GM21619 (cell line): ENCODE data around the gene CPOX.
"Not testable (repeated sequence)": the region's sequence is repeated elsewhere in the genome, so short reads cannot be mapped to it uniquely, and the experiment has no call there.

Experiments used
- ATAC-seq: cut with Tn5 transposase; IDR thresholded peaks from one replicate; pipeline ENCODE4 v1.9.1; 2021; ENCODE audit not compliant: unreplicated experiment

The CPOX gene

DNA sequence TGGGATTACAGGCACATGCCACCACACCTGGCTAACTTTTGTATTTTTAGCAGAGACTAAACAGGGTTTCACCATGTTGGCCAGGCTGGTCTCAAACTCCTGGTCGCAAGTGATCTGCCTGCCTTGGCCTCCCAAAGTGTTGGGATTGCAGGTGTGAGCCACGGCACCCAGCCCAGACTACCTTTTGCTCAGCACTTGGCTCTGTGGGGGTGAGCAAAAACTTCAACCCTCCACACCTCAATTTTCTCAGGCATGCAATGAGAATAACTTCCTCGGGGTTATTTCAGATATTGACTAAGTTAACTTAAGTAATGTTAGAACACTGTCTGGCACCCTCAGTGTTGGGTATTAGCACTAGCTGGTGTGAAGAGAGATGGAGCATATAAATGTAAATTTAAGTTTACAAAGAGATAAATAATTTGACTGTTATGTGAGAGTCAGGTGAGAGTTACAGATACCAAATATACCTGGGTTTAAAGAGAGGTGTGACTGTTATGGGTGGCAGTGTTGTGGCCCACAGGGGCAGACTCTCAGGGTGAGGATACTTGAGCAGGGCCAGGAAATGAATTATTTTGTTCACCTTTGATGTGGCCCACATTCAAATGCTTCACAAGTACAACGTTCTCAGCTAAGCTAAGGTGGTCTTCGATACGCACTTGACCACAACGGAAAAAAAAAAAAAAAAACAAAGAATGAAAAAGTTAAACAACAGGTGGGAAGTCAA, 29.0 kb downstream of the CPOX start:
- peak; percentile 1 for ATAC-seq

DNA sequence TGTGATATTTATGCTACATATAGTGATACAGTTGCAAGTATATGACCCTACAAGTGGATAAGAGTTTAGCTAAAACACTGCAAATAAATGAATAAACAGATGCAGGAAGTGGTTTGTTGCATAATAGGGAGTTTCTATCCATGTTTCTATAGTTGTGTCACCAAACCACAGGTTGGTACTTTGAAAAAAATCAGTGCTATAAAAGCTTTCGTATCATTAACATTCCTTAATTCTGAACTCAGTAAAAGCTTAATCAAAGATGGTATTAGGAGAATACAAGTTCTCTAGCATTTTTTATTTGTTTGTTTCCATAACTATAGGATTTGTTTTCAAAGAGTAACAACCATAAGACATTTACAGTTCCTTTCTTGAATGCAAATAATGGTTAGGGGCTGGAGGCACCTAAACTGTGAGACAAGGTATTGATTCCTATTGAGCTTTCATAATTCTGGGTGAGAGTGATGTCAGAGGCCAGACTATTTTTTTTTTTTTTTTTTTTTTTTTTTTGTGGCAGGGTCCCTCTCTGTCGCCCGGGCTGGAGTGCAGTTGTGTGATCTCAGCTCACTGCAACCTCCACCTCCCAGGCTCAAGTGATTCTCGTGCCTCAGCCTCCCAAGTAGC, 29.6 kb downstream of the CPOX start:
- ATAC-seq, result peak; percentile 55

DNA sequence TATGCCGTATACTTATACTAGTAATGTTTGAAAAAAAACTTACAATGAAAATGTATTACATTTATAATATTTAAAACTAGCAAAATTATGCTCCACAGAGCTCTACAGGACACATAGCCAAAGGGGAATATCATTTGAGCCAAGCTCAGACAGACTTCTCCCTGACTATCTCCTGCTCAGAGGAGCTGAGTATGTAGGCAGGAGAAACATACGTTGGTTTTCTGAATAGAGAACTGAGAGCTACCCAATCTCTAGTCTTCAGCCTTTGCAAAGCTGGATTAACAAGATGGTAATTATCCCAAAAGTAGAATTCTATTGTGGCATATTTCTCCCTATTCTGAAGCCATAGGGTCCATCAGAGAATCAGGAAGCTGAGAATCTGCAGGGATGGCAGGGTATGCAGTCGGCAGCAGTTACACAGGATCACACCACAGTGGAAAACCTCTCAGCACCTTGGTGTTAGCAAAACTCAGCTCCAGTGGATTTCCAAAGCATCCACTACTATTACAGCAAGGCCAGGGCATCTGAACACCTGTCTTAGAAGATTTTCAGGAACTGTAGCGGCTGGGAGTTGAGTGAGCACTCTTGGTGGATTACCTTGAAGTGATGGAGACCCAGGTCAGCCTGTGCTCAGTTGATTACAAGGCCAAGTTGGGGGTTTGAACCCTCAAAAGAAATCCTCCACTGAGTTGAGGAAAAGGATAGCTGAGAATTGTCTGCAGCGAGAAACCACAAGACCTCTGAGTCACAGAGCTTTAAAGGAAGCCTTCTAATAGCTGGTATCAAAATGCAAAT, 31.5 kb downstream of the CPOX start:
- peak; percentile 12 for ATAC-seq

DNA sequence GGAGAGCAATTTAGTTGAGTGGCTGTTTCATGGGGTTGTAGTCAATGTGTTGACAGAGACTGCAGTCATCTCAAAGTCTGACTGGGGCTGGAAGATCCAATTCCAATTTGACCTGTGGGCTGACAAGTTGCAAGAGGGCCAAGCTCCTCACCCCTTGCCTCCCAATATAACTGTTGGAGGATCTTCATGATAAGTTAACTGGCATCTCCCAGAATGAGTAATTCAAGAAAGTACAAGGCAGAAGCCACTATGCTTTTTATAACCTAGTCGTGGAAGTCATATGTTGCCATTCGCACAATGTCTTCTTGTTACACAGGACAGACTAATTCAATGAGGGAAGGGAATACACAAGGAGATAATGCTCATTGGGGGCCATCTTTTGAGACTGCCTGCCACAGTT, 32.5 kb downstream of the CPOX start:
- no peak for ATAC-seq

DNA sequence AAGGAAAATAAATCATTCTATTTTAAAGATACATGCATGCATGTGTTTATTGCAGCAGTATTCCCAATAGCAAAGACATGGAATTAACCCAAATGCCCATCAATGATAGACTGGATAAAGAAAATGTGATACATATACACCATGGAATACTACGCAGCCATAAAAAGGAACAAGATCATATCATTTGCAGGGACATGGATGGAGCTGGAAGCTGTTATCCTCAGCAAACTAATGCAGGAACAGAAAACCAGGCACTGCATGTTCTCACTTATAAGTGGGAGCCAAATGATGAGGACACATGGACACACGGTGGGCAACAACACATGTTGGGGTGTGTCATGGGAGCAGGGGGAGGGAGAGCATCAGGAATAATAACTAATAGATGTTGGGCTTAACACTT, 33.6 kb downstream of the CPOX start:
- ATAC-seq, result not testable (repeated sequence)

DNA sequence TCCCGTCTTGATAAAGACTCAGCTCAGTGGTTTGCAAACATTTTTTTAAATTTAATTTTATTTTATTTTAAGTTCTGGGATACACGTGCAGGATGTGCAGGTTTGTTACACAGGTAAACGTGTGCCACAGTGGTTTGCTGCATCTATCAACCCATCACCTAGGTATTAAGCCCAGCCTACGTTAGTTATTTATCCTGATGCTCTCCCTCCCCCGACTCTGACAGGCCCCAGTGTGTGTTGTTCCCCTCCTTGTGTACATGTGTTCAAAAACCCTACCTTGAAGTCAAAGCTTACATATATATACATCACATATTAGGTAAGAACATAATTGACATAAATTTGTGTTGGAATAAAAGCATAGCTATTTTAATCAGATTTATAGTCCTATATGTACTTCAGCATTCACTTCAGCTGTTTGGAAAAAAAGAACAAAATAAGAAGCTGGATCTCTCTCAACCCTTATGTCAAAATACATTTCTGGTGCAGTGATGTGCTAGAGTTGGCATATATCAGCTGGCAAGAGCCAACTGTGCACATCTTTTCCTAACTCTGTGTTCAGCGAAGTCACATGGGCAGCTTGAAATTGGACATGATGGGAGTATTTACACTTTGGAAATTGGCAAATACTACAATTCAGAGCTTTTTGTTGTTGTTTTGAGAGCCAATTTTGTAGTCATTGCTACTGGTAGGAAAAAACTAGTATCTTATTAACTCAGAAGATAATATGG, 35.1 kb downstream of the CPOX start:
- ATAC-seq, result no peak

DNA sequence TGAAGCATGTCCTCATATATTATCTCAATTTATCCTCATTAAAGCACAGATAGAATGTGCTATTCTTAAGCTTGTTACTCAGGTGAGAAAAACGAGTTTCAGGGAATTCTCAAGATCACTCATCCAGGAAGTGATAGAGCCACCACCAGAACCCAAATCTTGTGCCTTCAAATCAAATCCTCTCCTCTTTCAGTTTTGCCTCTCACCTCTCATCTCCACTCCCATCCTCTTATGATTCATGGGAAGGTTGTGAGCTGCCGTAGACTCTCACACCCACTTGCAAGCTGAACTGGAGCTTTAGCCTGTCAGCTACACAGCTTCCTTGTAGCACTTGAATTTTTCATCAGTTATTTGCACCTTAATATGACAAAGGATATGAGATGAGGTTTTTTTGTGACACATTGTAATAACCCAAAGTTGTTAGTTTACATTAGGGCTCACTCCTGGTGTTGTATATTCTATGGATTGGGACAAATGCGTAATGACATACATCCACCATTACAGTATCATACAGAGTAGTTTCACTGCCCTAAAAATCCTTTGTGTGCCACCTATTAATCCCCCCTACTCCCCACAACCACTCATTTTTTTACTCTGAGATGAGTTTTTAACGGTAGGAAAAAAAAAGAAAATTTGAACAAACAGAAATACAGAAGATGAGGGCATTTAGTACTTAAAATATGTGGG, 35.9 kb downstream of the CPOX start:
- ATAC-seq, result no peak

DNA sequence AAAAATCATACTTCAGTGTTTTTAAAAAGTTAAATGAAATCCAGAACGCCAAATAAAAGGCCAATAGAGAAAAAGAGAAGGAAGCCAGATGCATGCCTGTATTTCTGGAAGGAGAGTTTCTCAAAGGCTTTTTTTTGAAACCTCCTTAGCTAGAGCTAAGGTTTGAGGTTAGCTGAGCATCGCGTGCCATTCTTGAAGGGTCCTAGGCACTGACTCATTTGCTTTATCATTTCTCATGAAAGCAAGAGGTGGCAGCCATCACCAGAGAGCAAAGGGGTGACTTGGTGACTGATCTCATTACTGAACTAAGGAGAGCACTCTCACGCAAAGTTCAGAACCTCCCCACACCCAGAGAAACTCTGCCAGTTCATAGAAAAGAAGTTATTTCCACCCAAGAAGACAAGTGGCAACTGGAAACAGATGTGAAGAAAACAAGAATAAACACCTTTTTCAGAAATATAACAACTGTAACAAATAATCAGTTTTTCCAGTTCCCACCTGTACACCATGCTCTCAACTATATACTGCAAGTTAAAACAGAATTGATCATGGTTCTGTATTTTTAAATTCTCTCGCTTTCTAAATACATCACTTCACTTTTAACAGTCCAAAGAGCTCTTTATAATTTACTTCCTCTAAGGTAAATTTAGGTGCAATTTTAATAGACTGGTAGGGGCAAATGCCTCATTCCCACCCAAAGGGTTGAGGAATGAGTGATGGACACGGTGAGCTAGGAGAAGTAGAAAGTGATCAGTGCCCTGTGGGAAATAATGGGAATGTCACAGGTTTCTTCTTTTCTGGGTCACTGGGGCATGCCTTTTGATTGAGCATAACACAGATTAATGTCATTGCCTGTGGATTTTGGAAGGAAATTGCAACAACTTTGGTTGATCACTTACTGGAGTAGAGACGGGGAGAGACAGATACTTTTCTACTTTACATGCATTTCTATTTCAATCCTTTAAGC, 37.0 kb downstream of the CPOX start:
- ATAC-seq, result peak; percentile 76

DNA sequence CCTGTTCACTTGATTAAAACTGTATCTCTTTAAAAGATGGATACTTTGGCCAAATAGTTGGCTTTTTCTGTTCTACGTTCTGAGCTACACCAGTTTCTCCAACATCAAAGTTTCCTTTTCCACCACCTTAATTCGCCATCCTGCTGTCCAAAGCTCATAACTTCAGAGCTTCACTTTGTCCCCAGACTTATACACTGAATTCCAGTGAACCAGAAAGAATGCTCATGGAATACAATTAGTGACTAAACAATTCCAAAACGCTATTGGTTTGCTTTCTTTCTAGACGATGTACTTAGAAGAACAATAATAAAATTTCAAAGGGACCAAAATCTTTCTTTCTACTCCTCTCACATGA, 38.4 kb downstream of the CPOX start:
- no peak for ATAC-seq

DNA sequence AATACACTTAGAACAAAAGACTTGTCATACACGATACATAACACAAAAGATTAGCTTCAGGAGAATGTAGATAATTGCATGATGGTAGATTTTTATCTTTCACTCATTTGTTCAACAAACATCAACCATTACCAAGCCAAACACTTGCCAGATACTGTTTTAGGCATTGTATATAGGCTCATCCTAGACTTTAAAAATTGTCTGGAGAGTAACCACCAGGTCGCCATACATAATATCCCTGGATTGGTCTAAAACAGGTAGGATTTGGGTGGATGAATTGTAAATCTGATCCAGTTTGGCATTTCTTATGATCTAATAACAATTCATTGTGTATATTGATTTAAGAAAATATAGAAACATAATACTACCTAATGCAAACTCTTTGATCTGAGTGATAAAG, 38.8 kb downstream of the CPOX start:
- ATAC-seq, result no peak

DNA sequence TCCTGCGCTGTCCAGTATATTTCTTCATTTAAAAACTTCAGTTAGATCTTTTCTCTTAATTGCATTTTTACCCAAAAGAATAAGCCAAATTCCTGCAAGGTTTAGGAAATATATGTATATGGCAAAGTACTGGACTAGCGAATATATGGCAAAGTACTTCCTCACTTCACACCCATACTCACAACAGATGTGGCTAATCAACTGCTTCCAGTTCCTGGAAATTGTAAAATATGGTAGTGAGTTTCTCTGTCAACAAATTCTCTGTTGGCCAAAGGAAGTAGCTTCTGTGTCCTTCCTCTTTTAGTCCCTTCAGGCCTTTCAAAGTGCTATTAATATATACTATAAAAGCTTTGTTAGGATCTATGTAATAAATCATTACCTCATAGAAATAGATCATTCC, 39.7 kb downstream of the CPOX start:
- ATAC-seq, result no peak

DNA sequence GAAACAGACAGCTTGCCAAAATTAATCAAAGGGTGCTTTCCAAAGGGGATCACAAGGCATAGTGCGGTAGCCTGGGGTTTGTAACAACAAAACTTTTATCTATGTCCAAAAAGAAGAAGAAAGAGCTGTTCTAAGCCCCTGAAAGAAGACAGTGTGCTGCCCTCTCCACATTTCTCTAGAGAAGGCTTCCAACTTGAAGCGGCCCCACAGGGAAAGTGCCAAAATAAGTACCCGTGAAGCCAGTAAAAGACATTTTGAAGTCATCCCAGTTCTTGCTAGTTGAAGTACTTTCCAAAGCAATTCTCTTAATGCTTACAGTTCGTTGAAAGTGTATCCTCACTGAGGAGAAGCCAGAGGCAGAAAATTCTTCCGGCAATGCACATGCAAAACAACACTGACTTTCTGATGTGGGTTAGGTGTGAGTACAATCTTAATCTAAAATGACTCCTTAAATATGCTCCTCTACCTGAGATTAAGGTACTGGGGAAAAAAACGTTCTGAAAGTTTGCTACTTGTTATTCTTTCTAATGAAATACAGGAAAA, 40.3 kb downstream of the CPOX start:
- ATAC-seq, result no peak

DNA sequence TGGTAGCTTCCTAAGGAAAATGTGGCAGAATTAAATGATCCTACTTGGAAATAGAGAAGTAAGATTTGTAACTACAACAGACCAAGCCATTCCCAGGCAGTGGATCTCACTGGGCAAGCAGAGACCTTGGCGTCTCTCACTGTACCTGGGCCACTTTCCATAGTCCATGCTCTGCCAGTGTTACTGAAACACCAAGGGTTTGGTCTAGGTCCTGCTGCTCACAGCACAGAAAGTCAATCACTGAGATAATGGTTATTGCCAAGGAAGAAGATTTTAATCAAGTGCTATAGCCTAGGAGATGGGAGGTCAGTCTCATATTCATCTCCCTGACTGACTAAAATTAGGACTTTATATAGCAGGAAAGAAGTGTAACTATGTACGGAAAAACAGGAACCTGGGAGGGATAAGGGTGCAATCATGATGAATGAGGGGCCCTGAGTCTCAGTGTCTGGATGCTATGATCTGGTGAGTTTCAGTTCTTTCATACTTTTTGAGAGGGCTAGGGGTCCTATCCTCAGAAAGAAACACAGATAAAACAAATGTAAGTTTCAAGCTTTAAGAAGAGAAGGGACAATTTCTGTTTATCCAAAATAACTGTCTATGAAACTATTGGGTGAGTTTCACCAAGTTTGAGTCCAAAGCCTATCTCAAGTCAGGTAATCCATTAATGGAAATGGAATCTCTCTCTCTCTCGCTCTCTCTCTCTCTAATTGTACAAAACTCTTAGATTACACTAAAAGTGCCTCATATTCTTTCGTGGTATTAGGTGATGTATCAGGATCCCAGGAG, 41.0 kb downstream of the CPOX start:
- no peak for ATAC-seq

DNA sequence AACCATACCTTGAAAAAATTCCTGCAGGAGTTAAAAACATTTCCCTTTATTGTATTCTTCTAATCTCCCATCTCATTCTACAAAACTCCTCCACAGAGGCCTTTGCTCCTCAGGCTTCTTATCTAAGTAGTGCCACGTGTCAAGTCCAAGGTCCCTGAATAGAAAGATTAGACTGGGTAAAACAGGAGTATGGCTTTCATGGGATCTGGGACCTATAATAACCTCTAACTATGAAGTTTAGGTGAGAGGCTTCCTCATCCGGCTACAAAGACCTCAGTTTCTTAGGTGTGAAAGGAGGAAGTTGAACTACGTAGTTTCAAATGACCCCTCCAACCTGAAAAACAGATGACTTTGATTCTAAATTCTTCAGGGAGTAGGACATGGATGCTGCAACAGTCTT, 41.7 kb downstream of the CPOX start:
- no peak for ATAC-seq

DNA sequence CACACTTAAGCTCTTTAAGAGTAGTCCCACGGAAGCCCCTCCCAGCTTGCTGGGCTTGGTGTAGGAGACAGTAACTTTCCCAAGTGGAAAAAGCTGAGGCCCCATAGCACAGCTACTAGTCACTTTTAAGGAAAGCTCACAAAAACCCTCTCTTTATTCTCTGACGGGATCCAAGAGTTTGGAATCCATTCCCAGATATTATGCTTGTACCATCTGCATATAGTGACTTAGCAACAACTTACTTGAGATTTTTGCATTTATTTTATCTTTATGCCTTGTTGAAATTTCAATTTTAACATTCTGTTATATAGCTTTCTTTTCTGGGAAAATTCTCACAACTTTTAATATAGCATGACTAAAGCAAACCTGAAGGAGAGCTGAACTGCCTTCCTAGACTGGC, 42.2 kb downstream of the CPOX start:
- ATAC-seq, result no peak

DNA sequence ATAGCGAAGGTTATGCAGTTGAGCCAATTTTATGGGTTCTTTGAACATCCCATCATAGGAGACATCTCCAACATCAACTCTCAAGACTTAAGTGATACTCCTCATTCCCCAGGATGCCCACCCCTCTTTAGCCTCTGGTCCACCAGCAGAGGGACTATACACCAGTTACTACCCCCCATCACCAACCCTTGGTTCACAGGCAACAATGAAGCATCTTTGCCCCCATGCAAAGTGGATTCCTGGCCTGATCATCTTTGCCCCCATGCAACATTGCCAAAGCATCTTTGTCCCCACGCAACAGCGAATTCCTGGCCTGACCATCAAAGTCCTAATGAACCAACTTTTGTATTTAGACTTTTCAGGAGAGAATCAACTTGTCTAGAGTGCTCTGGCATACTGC, 42.6 kb downstream of the CPOX start:
- ATAC-seq, result no peak

DNA sequence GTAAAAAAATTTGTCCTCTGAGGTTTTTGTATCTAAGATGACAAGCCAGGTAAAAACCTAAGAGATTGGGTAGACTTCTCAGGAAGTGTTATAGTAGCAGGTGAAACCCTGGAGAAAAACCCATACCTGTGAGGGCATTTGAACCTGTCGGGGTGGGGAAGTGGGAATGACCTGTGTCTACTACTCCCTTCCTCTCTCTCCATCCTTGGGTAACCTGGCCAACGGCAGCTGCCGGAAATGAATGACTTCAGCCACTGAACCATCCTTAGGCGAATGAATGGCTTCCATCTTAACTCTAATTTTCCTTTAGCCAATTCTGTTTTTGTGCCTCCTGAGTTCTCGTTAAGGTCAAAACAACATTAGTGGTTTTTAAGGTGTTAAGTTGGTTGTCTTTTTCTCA, 44.9 kb downstream of the CPOX start:
- ATAC-seq, result no peak

DNA sequence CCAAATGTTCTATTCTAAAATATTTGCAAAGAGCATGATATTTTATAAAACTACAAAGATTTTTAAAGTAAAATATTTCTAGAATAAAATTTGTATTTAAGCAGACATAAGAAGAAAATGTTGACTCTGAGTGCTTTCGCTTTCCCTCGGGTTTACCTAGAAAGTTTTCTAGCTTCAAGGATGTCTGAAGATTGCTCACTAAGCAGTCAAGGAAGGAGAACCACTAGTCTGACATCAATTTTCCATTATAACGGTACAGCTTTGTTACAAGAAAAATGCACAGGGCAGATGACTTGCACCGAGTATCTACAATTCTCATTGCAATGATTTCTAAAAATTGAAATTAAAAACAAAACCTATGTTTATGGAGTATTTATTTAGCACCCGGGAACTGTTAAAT, 47.5 kb downstream of the CPOX start:
- peak; percentile 62 for ATAC-seq

DNA sequence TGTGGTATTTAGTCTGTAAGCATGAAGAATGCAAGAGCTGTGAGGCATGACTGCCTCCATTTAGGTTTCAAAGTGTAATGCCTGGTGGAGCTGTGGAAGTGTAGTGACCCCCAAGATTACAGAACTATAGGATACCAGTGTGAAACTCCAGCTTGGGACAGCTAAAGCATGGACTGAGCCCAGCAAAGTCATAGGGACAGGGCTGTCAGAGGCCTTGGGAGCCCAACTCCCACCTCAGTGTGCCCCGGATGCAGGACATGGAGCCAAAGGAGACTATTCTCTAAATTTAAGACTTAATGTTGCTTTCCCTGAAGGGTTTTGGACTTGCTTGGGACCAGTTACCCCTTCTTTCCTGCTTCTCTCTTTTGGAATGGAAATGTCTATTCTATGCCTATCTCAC, 50.8 kb downstream of the CPOX start:
- no peak for ATAC-seq
